Measurements from ENCODE around the gene ESR2.
"Not testable (repeated sequence)": the region's sequence is repeated elsewhere in the genome, so short reads cannot be mapped to it uniquely, and the experiment has no call there.

The ESR2 gene

DNA sequence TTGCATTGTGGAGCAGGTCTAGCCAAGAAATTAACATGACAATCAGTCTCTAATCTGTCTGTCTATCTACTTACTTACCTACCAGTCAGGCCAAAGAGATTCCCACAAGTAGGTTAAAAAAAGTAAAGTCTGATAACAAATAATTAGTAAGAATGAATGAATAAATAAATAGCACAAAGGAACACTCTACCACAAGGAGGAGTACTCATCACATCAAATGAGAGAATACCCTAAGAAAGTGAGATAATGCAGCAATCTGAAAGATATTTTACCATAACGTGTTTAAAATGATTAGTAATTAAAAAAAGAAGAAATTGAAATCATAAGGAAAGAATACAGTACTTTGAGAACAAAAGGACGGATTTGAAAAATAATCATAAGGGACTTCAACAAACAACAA, 254.1 kb downstream of the ESR2 start:
- no peak for DNase-seq (ENCODE audit: low read depth in 2 of 2)

DNA sequence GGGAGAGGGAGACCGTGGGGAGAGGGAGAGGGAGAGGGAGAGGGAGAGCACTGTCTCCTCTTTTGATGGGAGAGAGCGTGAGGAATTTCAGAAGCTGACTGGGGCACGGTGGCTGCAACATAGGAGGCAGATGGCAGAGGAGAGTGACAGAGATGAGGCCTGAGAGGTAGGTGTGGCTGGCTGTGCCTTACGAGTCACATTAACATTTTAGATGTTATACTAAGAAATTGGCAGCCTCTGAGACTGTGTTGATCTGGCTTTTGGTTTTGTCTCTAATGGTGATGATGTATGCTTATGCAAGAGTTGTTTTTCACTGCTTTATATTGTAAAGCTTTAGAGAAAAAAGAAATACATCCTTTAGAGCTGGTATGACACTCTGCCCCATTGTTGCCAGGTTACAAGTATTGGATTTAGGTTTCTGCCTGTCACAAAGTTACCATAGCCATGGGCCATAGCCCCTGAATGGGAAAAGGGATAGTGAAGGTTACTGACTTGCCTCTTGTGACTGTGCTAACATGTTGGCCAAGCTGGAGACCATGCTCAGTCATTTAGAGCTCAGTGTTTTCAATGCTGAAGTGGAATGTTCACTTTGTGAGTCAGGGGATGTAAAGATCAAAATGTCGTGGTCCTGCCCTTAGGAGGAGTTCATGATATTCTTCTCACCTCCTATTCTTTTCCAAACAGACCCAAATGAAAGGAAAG, 255.2 kb downstream of the ESR2 start:
- no peak for DNase-seq (ENCODE audit: low read depth in 2 of 2)

DNA sequence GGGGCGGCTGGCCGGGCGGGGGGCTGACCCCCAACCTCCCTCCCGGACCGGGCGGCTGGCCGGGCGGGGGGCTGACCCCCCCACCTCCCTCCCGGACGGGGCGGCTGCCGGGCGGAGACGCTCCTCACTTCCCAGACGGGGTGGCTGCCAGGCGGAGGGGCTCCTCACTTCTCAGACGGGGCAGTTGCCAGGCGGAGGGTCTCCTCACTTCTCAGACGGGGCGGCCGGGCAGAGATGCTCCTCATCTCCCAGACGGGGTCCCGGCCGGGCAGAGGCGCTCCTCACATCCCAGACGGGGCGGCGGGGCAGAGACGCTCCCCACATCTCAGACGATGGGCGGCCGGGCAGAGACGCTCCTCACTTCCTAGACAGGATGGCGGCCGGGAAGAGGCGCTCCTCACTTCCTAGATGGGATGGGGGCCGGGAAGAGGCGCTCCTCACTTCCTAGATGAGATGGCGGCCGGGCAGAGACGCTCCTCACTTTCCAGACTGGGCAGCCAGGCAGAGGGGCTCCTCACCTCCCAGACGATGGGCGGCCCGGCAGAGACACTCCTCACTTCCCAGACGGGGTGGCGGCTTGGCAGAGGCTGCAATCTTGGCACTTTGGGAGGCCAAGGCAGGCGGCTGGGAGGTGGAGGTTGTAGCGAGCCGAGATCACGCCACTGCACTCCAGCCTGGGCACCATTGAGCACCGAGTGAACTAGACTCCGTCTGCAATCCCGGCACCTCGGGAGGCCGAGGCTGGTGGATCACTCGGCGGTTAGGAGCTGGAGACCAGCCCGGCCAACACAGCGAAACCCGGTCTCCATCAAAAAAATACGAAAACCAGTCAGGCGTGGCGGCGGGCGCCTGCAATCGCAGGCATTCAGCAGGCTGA, 256.1 kb downstream of the ESR2 start:
- not testable (repeated sequence) for DNase-seq (ENCODE audit: low read depth in 2 of 2)

DNA sequence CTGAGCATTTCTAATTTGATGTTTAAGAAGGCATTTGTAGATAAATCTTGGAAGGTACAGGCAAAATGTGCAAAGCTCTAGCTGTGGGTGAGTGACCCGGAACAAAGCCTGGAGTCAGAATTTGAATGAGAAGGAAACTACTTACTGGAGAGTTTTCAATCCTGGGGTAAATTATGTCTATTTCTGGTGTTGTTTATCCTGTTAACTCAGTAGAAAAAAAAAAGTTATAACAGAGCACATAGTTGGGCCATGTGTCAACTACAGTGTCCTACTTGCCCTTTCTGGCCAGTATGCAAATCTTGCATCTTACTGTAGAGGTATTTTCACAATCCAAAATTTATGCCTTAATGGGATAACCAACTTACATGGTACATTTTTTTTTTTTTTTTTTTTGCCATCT, 259.0 kb downstream of the ESR2 start:
- DNase-seq (ENCODE audit: low read depth in 2 of 2), result no peak
